ENCODE measurements around the gene TJP3.

GRCh38 chr19:3792114-3792513 lies 83.9 kb downstream of the TJP3 start:
- TF ChIP-seq CTCF (IDR thresholded peaks at IDR 0.05; ENCODE audit: insufficient read depth, low read length, poor library complexity, severe bottlenecking), result no peak
- no peak for TF ChIP-seq EZH2phosphoT487 (conservative IDR thresholded peaks at IDR 0.05; ENCODE audit: low read length)
